Hepatocyte (in vitro differentiated cells): ENCODE results near the gene CYP8B1.

ENCODE experiments used
- EZH2 ChIP-seq: fragments of 200-600 bp; sonication (generic); IDR thresholded peaks from 2 replicates; pipeline ENCODE4 v1.6.1; 2016; ENCODE audit warnings: antibody characterized with exemption, mild to moderate bottlenecking, borderline replicate concordance
- EZH2phosphoT487 ChIP-seq: fragments of 200-600 bp; sonication (generic); IDR thresholded peaks from one replicate; pipeline ENCODE4 v1.6.1; 2018; ENCODE audit warnings: antibody characterized with exemption, mild to moderate bottlenecking, low read depth, moderate library complexity; ENCODE audit not compliant: unreplicated experiment, severe bottlenecking
- TF ChIP-seq, protein P1 (sequence below): fragments of 200-600 bp; sonication (generic); IDR thresholded peaks from 2 replicates; pipeline ENCODE4 v1.5.1; 2016; ENCODE audit warnings: antibody characterized with exemption, mild to moderate bottlenecking; ENCODE audit not compliant: poor library complexity

DNA sequence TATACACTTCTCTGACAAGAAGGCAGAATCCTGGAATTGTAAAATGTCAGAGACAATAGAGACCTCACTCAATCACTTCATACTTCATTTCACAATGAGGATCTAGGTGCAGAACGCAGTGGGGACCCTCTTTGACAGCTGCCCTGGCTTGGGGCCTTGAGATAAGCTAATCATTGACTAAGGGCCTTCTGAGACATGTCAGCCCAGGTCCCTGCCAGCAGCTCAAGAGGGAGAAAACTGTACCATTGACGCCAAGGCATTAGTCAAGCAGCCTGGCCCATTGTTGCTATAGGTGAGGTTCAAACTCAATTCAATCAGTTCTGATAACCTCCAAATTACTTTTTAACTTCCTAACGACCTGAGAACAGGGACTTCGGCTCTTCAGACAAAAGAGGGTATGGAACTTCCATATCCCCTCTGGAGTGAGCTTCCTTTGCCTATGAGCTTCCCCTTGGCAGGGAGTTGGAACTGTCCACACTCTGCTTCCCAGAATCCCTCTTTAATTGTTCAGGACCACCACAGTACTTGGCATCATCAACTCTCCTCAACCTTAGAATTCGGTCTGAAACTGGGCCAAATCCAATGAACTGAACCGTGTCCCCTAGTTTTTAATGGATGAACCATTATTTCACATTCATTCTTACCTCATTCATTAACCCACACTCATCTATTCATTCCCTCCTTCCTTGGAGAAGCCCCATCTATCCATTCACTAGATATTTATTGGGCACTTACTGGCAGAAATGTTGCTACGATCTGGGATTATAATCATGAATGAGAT is 1.5 kb upstream of the CYP8B1 start:
- TF ChIP-seq, protein P1, sequence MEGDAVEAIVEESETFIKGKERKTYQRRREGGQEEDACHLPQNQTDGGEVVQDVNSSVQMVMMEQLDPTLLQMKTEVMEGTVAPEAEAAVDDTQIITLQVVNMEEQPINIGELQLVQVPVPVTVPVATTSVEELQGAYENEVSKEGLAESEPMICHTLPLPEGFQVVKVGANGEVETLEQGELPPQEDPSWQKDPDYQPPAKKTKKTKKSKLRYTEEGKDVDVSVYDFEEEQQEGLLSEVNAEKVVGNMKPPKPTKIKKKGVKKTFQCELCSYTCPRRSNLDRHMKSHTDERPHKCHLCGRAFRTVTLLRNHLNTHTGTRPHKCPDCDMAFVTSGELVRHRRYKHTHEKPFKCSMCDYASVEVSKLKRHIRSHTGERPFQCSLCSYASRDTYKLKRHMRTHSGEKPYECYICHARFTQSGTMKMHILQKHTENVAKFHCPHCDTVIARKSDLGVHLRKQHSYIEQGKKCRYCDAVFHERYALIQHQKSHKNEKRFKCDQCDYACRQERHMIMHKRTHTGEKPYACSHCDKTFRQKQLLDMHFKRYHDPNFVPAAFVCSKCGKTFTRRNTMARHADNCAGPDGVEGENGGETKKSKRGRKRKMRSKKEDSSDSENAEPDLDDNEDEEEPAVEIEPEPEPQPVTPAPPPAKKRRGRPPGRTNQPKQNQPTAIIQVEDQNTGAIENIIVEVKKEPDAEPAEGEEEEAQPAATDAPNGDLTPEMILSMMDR = no peak
- TF ChIP-seq EZH2 = no peak
- TF ChIP-seq EZH2phosphoT487 = no peak
